Trophoblast cell (in vitro differentiated cells and primary cell): ENCODE data around the gene TCFL5.

ENCODE experiments used
- DNase-seq, 2 donors: peaks; one replicate each; pipeline ENCODE4 v3.0.0-alpha.2; 2016
- H2AFZ ChIP-seq: 2 replicates; pipeline ENCODE4 v1.6.1; 2013; ENCODE audit warnings: low read length, moderate library complexity, mild to moderate bottlenecking; ENCODE audit not compliant: insufficient read depth, poor library complexity
- H2AK5ac ChIP-seq: 2 replicates; pipeline ENCODE4 v1.6.1; 2013; ENCODE audit warnings: mild to moderate bottlenecking, low read length
- H2BK120ac ChIP-seq: 2 replicates; pipeline ENCODE4 v1.6.1; 2013; ENCODE audit warnings: low read length, mild to moderate bottlenecking, moderate library complexity; ENCODE audit not compliant: insufficient read depth, poor library complexity
- H2BK12ac ChIP-seq: 2 replicates; pipeline ENCODE4 v1.6.1; 2013; ENCODE audit warnings: mild to moderate bottlenecking, low read length, moderate library complexity
- H2BK5ac ChIP-seq: 2 replicates; pipeline ENCODE4 v1.6.1; 2013; ENCODE audit warnings: low read length, low read depth, moderate library complexity, mild to moderate bottlenecking; ENCODE audit not compliant: poor library complexity
- H3K14ac ChIP-seq: 2 replicates; pipeline ENCODE4 v1.6.1; 2013; ENCODE audit warnings: mild to moderate bottlenecking, low read length
- H3K18ac ChIP-seq: 2 replicates; pipeline ENCODE4 v1.6.1; 2013; ENCODE audit warnings: mild to moderate bottlenecking, low read length
- H3K23ac ChIP-seq: 2 replicates; pipeline ENCODE4 v1.6.1; 2013; ENCODE audit warnings: low read length
- H3K27ac ChIP-seq: 2 replicates; pipeline ENCODE4 v1.5.1; 2013; ENCODE audit warnings: low read depth, mild to moderate bottlenecking, inconsistent platforms, low read length, moderate library complexity
- H3K27me3 ChIP-seq: 2 replicates; pipeline ENCODE4 v1.6.1; 2013; ENCODE audit warnings: inconsistent platforms, mild to moderate bottlenecking, low read length, moderate library complexity; ENCODE audit not compliant: insufficient read depth
- H3K36me3 ChIP-seq, 2 experiments: 1 replicate in 1 of 2; 2 replicates in 1 of 2; pipeline ENCODE4 v1.6.1; 2013; ENCODE audit warnings: low read length in 2 of 2, mild to moderate bottlenecking in 2 of 2, moderate library complexity in 1 of 2; ENCODE audit not compliant: insufficient read depth in 2 of 2, control insufficient read depth in 1 of 2
- H3K4ac ChIP-seq: 2 replicates; pipeline ENCODE4 v1.6.1; 2013; ENCODE audit warnings: low read depth, mild to moderate bottlenecking, low read length, moderate library complexity
- H3K4me1 ChIP-seq, 2 experiments: 1 replicate in 1 of 2; 2 replicates in 1 of 2; pipeline ENCODE4 v1.6.1; 2013; ENCODE audit warnings: low read length in 2 of 2, mild to moderate bottlenecking in 2 of 2, moderate library complexity in 1 of 2; ENCODE audit not compliant: insufficient read depth in 2 of 2, control insufficient read depth in 1 of 2
- H3K4me2 ChIP-seq: 2 replicates; pipeline ENCODE4 v1.6.1; 2013; ENCODE audit warnings: inconsistent platforms, mild to moderate bottlenecking, low read length, moderate library complexity
- H3K4me3 ChIP-seq: 2 replicates; pipeline ENCODE4 v1.5.1; 2013; ENCODE audit warnings: mild to moderate bottlenecking, low read depth, low read length, inconsistent platforms
- H3K79me1 ChIP-seq: one replicate; pipeline ENCODE4 v1.6.1; 2013; ENCODE audit warnings: low read length
- H3K79me2 ChIP-seq: 2 replicates; pipeline ENCODE4 v1.6.1; 2013; ENCODE audit warnings: low read length, mild to moderate bottlenecking; ENCODE audit not compliant: control insufficient read depth, insufficient read depth, poor library complexity
- H3K9ac ChIP-seq: 2 replicates; pipeline ENCODE4 v1.6.1; 2013; ENCODE audit warnings: mild to moderate bottlenecking, low read length
- H3K9me3 ChIP-seq: 2 replicates; pipeline ENCODE4 v1.6.1; 2013; ENCODE audit warnings: low read depth, mild to moderate bottlenecking, control low read depth, inconsistent platforms, low read length; ENCODE audit not compliant: insufficient read depth
- H4K12ac ChIP-seq: 2 replicates; pipeline ENCODE4 v1.6.1; 2013; ENCODE audit warnings: low read depth, mild to moderate bottlenecking, low read length, moderate library complexity
- H4K8ac ChIP-seq: 2 replicates; pipeline ENCODE4 v1.6.1; 2013; ENCODE audit warnings: low read depth, mild to moderate bottlenecking, low read length, moderate library complexity
- H4K91ac ChIP-seq: one replicate; pipeline ENCODE4 v1.6.1; 2013; ENCODE audit warnings: low read depth, mild to moderate bottlenecking, low read length, moderate library complexity
- WGBS: extraction: QIAGEN DNeasy Blood & Tissue Kit; methylation state at CpG from one replicate; pipeline ENCODE4 v1.1.7; 2013; ENCODE audit warnings: missing lambda C conversion rate; ENCODE audit not compliant: insufficient read length, insufficient coverage; ENCODE audit errors: extremely low coverage; 5-methylcytosine and 5-hydroxymethylcytosine counted together

TCFL5 gene

DNA sequence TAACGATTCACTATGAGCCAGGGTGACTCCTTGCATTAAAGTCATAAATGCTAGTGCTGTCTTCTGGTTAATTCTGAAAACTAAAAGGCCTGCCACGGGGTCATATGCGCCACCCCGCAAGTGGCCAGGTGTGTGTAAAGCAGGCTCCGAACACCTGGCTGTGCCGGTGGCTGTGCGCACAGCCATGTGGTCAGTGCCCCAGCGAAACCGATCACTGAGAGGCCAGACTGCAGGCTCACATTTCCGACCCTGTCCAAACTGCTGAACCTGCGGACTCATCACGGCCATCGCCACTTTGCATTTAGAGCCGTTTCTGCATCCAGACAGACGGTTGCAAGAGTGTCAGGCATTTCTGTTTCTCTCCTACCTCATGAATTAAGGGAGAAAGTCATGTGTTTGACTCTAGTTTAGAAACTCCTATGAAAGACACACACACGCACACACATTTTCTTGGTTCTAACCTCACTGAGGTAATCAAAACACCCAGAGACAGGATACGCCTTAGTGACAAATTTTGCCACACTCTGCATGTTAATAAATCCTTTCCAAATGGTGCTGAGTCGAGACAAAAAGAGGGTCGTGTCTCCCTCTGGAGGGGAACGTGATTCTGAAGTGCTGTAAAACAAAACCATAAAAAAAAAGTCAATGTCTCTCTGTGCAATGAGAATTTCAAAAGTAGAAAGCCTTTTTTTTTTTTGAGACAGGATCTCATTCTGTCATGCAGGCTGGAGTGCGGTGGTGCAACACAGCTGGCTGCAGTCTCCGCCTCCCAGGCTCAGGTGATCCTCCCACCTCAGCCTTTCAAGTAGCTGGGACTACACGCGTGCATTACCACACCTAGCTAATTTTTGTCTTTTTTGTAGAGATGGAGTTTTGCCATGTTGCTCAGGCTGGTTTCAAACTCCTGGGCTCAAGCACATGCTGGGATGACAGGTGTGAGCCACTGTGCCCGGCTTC is 31.0 kb upstream of the TCFL5 start:
- H3K4ac ChIP-seq: no peak overlapping the region
- H3K4me3 ChIP-seq: no peak overlapping the region
- H2AK5ac ChIP-seq: no peak overlapping the region
- H2AFZ ChIP-seq: no peak overlapping the region
- no peak for DNase-seq
- no peak overlapping the region for H2BK12ac ChIP-seq
- WGBS: no CpG with 5 or more reads among the region's 25 CpGs
- no peak overlapping the region for H3K9ac ChIP-seq
- no peak overlapping the region for H2BK5ac ChIP-seq
- H4K12ac ChIP-seq: no peak overlapping the region
- H3K27ac ChIP-seq: no peak overlapping the region
- H4K91ac ChIP-seq: no peak overlapping the region
- H3K27me3 ChIP-seq: no peaks in the 10 kb centered on the region
- no peaks in the 10 kb centered on the region for H3K4me1 ChIP-seq
- no peak overlapping the region for H2BK120ac ChIP-seq
- no peaks in the 10 kb centered on the region for H3K9me3 ChIP-seq
- H4K8ac ChIP-seq: no peak overlapping the region
- H3K79me2 ChIP-seq: no peaks in the 10 kb centered on the region
- H3K79me1 ChIP-seq: no peaks in the 10 kb centered on the region
- peaks cover 73 to 87% of the 10 kb centered on the region in 2 experiments for H3K36me3 ChIP-seq
- H3K18ac ChIP-seq: no peak overlapping the region
- no peak overlapping the region for H3K14ac ChIP-seq
- no peak overlapping the region for H3K23ac ChIP-seq
- no peak overlapping the region for H3K4me2 ChIP-seq

DNA sequence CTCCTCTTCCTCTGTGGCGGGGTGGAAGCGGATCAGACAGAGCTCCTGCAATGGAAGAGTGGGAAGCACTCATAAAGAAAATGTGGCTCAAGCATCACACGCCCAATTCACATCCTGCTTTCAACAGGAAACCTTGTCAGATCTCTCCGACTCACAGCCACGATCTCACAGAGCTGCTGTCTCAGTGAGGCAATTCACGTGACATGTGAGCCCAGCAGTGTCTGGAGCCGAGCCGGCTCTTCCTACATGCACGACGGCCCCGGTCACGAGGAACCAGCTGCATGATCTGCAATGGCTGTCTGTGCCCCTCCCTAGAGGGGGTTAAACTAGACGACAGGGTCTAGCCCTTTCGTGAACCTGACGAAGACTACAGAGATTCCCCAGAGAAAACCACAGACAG is 29.5 kb upstream of the TCFL5 start:
- Histone ChIP-seq H3K79me2 (no peaks in the 10 kb centered on the region), H3K4me1 (no peaks in the 10 kb centered on the region), H2BK120ac (no peak overlapping the region), H2AK5ac (no peak overlapping the region), H3K4me3 (no peak overlapping the region), H4K8ac (no peak overlapping the region), H3K4ac (no peak overlapping the region), H3K14ac (no peak overlapping the region), H3K9ac (no peak overlapping the region), H2BK12ac (no peak overlapping the region), H3K79me1 (no peaks in the 10 kb centered on the region), H4K12ac (no peak overlapping the region), H3K36me3 (peaks cover 78 to 90% of the 10 kb centered on the region in 2 experiments), H3K23ac (no peak overlapping the region), H3K27me3 (no peaks in the 10 kb centered on the region), H3K27ac (no peak overlapping the region), H2AFZ (no peak overlapping the region), H2BK5ac (no peak overlapping the region), H3K4me2 (no peak overlapping the region), H3K9me3 (no peaks in the 10 kb centered on the region), H3K18ac (no peak overlapping the region), H4K91ac (no peak overlapping the region)
- no peak for DNase-seq
- WGBS: no CpG with 5 or more reads among the region's 15 CpGs

DNA sequence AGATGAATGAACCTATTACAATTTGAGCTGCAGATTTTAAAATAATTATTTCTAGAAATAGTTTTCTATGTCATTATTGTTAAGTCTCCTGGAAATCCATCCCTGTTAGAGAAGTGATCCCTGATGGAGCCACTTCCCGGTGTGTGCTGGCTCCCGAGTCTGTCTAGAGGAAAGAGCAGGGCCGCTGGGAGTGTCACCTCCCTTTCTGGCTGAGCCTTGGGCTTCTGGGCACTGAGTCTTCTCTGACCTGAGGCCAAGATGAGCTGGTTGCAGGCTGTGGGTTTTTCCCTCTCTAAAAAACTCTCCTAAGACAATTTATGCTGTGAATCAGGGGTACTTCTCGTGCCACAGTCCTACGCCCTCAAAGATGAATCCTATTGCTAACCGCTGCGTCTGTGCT is 28.8 kb upstream of the TCFL5 start:
- Histone ChIP-seq H3K4me1 (no peaks in the 10 kb centered on the region), H3K4me2 (no peak overlapping the region), H2BK12ac (no peak overlapping the region), H3K4ac (no peak overlapping the region), H3K27ac (no peak overlapping the region), H3K14ac (no peak overlapping the region), H3K4me3 (no peak overlapping the region), H2BK120ac (no peak overlapping the region), H3K18ac (no peak overlapping the region), H3K79me1 (no peaks in the 10 kb centered on the region), H2AK5ac (no peak overlapping the region), H4K91ac (no peak overlapping the region), H3K9me3 (no peaks in the 10 kb centered on the region), H2AFZ (no peak overlapping the region), H4K12ac (no peak overlapping the region), H4K8ac (no peak overlapping the region), H3K23ac (no peak overlapping the region), H2BK5ac (no peak overlapping the region), H3K79me2 (no peaks in the 10 kb centered on the region), H3K9ac (no peak overlapping the region), H3K36me3 (peaks cover 78 to 91% of the 10 kb centered on the region in 2 experiments), H3K27me3 (no peaks in the 10 kb centered on the region)
- DNase-seq: no peak
- WGBS: no CpG with 5 or more reads among the region's 7 CpGs

DNA sequence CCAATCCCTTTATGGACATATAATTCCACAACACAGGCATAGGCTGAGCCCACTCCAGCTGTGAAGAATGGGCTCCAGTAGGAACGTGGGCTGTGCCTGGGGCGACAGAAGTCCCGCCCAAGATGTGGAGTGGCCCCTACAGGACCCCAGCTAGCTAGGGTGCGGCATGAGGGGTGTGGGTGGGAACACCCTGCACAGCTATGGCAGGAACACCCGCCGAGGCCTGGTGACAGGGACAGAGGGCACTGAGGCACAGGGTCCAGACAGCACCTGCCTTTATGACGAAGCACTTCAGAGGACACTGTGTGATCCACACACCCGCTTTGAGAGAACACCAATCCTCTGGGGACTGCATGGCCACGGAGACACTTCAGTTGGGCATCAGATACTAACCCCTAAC is 28.2 kb upstream of the TCFL5 start:
- Histone ChIP-seq H2BK120ac (no peak overlapping the region), H3K4me2 (no peak overlapping the region), H3K79me2 (no peaks in the 10 kb centered on the region), H3K27ac (no peak overlapping the region), H4K12ac (no peak overlapping the region), H2AFZ (no peak overlapping the region), H3K14ac (no peak overlapping the region), H3K18ac (no peak overlapping the region), H4K91ac (no peak overlapping the region), H2BK12ac (no peak overlapping the region), H3K4me3 (no peak overlapping the region), H2BK5ac (no peak overlapping the region), H3K23ac (no peak overlapping the region), H3K4me1 (no peaks in the 10 kb centered on the region), H3K36me3 (peaks cover 72 to 90% of the 10 kb centered on the region in 2 experiments), H3K9me3 (no peaks in the 10 kb centered on the region), H3K9ac (no peak overlapping the region), H4K8ac (no peak overlapping the region), H2AK5ac (no peak overlapping the region), H3K79me1 (no peaks in the 10 kb centered on the region), H3K4ac (no peak overlapping the region), H3K27me3 (no peaks in the 10 kb centered on the region)
- no peak for DNase-seq
- no CpG with 5 or more reads among the region's 9 CpGs for WGBS
